Spleen (tissue), 7 donors: ENCODE data around the gene ZFX.

Source experiments
- POLR2A ChIP-seq, 3 donors: fragments of 450-650 bp; IDR thresholded peaks; one replicate each; pipeline ENCODE4 v1.5.1; 2017; ENCODE audit warnings: antibody characterized with exemption in 3 of 3, mild to moderate bottlenecking in 1 of 3
- POLR2AphosphoS5 ChIP-seq, 3 donors: sonication (generic); formaldehyde crosslinking; IDR thresholded peaks; one replicate each; pipeline ENCODE4 v1.5.1; 2017; ENCODE audit warnings: antibody characterized with exemption in 3 of 3
- TF ChIP-seq, protein P1 (sequence below), 11 experiments: fragments of 200-600 bp in 7 of 11; fragments of 450-650 bp in 4 of 11; sonication (generic) in 4 of 11; IDR thresholded peaks in 8 of 11; conservative IDR thresholded peaks in 3 of 11; 1 replicate in 7 of 11; 2 replicates in 4 of 11; pipeline versions ENCODE4 v1.4.0 to v1.8.0; 2016 to 2021; ENCODE audit warnings: antibody characterized with exemption in 11 of 11, inconsistent platforms in 4 of 11, mild to moderate bottlenecking in 1 of 11
- donor health status: DM: no; HTN: no; CAD: no; lungs with moderate emphysema.
- donor health status: DM: no; HTN: no; CAD: no.
- donor health status: DM: no; HTN: no; CAD: no.

DNA sequence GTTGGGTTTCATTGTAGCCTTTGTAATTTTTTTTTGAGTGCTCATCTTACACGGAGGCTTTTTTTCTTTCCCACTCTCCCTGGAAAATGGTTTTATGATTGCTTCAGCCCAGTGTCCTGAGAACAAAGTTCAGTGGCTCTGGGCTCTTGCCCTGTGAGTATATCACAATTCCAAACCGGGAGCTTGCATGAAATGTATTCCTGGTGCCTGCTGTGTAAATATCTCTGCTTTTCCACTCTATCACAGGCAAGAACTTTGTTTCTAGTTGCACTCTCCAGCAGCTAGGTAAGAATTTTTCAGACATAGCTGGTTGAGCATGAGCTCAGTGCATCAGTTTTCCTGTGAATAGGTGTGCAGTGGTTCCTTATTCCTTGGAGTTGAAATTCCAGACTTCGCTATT lies 103.5 kb downstream of the ZFX start:
- TF ChIP-seq, protein P1, sequence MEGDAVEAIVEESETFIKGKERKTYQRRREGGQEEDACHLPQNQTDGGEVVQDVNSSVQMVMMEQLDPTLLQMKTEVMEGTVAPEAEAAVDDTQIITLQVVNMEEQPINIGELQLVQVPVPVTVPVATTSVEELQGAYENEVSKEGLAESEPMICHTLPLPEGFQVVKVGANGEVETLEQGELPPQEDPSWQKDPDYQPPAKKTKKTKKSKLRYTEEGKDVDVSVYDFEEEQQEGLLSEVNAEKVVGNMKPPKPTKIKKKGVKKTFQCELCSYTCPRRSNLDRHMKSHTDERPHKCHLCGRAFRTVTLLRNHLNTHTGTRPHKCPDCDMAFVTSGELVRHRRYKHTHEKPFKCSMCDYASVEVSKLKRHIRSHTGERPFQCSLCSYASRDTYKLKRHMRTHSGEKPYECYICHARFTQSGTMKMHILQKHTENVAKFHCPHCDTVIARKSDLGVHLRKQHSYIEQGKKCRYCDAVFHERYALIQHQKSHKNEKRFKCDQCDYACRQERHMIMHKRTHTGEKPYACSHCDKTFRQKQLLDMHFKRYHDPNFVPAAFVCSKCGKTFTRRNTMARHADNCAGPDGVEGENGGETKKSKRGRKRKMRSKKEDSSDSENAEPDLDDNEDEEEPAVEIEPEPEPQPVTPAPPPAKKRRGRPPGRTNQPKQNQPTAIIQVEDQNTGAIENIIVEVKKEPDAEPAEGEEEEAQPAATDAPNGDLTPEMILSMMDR (IDR thresholded peaks at IDR 0.05 in 8 of 11, conservative IDR thresholded peaks at IDR 0.05 in 3 of 11) = no peak
- TF ChIP-seq POLR2A (IDR thresholded peaks at IDR 0.05) (no peak), POLR2AphosphoS5 (IDR thresholded peaks at IDR 0.05) (no peak)
